K562 (cell line): ENCODE data around the gene HAP1. TPM values are rescaled to one million over a fixed set of nuclear protein-coding genes. Genes with fewer than 3 reads are reported as not detected.

Experiments
- ARID1B ChIP-seq: fragments of 450-650 bp; IDR thresholded peaks from 2 replicates; pipeline ENCODE4 v1.6.1; 2016; ENCODE audit warnings: antibody characterized with exemption, mild to moderate bottlenecking, inconsistent platforms
- ATF7 ChIP-seq: fragments of 450-650 bp; IDR thresholded peaks from 2 replicates; pipeline ENCODE4 v1.7.1; 2014; ENCODE audit warnings: mild to moderate bottlenecking, moderate library complexity
- BRD9 ChIP-seq: fragments of 450-650 bp; IDR thresholded peaks from 2 replicates; pipeline ENCODE4 v1.6.1; 2018; ENCODE audit warnings: low read depth; ENCODE audit not compliant: partially characterized antibody
- ESRRA ChIP-seq: fragments of 450-650 bp; IDR thresholded peaks from 2 replicates; pipeline ENCODE4 v1.6.1; 2014; ENCODE audit warnings: low read depth, mild to moderate bottlenecking, moderate library complexity, borderline replicate concordance
- HDAC3 ChIP-seq: fragments of 450-650 bp; IDR thresholded peaks from 2 replicates; pipeline ENCODE4 v1.6.1; 2018; ENCODE audit warnings: borderline replicate concordance, mild to moderate bottlenecking, moderate library complexity; ENCODE audit not compliant: partially characterized antibody
- RAD21 ChIP-seq, 2 experiments: fragments of 250-450 bp in 1 of 2; fragments of 450-650 bp in 1 of 2; sonication (Bioruptor Pico) in 1 of 2; formaldehyde crosslinking in 1 of 2; IDR thresholded peaks in 1 of 2; conservative IDR thresholded peaks in 1 of 2; 2 replicates each; pipeline versions ENCODE4 v1.4.0 to v1.8.0; 2020 to 2022; ENCODE audit warnings: mild to moderate bottlenecking in 2 of 2, moderate library complexity in 1 of 2
- SMARCE1 ChIP-seq: fragments of 450-650 bp; IDR thresholded peaks from 2 replicates; pipeline ENCODE4 v1.7.1; 2016; ENCODE audit warnings: mild to moderate bottlenecking
- SUPT5H ChIP-seq: fragments of 450-650 bp; IDR thresholded peaks from 2 replicates; pipeline ENCODE4 v1.6.1; 2016
- TCF7L2 ChIP-seq: fragments of 150-350 bp; IDR thresholded peaks from 2 replicates; pipeline ENCODE4 v1.6.1; 2016; ENCODE audit warnings: low read depth, mild to moderate bottlenecking, low read length, moderate library complexity
- TEAD4 ChIP-seq, 2 experiments: sonication (generic) in 1 of 2; formaldehyde crosslinking in 1 of 2; IDR thresholded peaks; 2 replicates each; pipeline versions ENCODE4 v1.6.1 to v1.8.0; 2012 to 2022; ENCODE audit warnings: borderline replicate concordance in 1 of 2, inconsistent platforms in 1 of 2, low read length in 1 of 2, mild to moderate bottlenecking in 1 of 2, missing genetic modification reagents in 1 of 2
- ZNF589 ChIP-seq: fragments of 200-800 bp; sonication (Bioruptor generic); IDR thresholded peaks from 2 replicates; pipeline ENCODE4 v1.6.1; 2016; ENCODE audit warnings: low read depth, missing genetic modification characterization, missing compliant biosample characterization
- polyA plus RNA-seq, 8 experiments: library from polyadenylated mRNA; depleted of rRNA in 4 of 8; stranded (reverse) in 5 of 8; unstranded in 3 of 8; fragments of >200 nt; fragmentation: Nextera tagmentation in 2 of 8; fragmentation: Illumina TruSeq in 1 of 8; extraction: Ambion mirVana in 2 of 8; extraction: Trizol in 1 of 8; gene quantifications; 2 replicates each; pipeline versions ENCODE4 v1.2.1 to v1.2.3, GENCODE V29; 2011 to 2014; ENCODE audit warnings: inconsistent platforms in 1 of 8, missing spikeins in 1 of 8
- total RNA-seq, 7 experiments: library from RNA; depleted of rRNA in 6 of 7; stranded (reverse); fragments of >200 nt in 6 of 7; fragmentation: Illumina TruSeq in 2 of 7; extraction: Trizol in 2 of 7; gene quantifications; 2 replicates each; pipeline versions ENCODE4 v1.2.1 to v1.2.3, GENCODE V29; 2011 to 2021; ENCODE audit warnings: low replicate concordance in 1 of 7
- TF ChIP-seq, protein P1 (sequence below), 2 experiments: fragments of 450-650 bp; IDR thresholded peaks; 2 replicates each; pipeline ENCODE4 v1.6.1; 2016
- TF ChIP-seq, protein P2 (sequence below), 2 experiments: fragments of 450-650 bp in 1 of 2; sonication (generic) in 1 of 2; formaldehyde crosslinking in 1 of 2; IDR thresholded peaks; 2 replicates each; pipeline versions ENCODE4 v1.7.1 to v1.9.0; 2016 to 2022; ENCODE audit warnings: inconsistent platforms in 1 of 2, mild to moderate bottlenecking in 1 of 2, missing genetic modification reagents in 1 of 2

HAP1 gene
- total and polyA plus RNA-seq, 9 of the 15 experiments (the other 6 are each of a cell fraction or from before 2014, with no cell fraction given): under 0.01 to 0.09 (median 0.04) TPM; not detected in 6

DNA sequence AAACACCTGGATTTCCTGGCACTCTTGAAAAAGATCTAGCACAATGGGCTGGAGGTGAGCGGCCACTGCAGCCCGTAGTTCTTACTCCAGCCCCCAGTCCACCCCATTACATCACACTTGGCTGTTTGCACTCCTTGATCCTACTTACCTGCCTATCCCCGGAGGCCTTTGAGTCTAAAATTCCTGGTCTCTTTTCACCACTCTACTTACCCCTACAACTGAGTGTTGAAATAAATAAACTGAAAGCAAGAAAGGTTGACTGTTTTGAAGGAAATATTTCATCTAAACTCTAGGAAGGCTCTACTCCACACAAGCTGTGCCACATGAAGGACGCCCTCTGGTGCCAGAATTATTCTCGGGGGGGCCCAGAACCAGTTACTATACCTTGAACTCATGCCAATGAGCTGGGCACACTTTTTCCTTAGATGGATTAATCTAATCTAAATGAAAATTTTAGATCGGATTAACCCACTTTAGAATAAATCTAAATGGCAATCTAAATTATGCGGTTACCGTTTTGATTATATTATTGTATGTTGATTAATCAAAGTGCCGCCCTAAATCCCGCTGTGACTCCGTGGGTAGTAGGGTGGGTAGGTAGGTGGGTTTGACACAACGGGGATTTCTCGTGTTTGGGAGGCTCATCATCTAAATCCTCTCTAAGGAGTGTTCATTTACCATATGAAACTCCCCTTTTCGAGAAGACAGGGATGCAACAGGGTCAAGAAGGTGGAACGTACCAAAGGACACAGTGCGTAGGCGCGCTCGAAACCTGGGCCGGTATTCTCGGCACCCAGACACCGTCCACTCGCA lies 46.4 kb downstream of the HAP1 start (continued):
- TF ChIP-seq, protein P1, sequence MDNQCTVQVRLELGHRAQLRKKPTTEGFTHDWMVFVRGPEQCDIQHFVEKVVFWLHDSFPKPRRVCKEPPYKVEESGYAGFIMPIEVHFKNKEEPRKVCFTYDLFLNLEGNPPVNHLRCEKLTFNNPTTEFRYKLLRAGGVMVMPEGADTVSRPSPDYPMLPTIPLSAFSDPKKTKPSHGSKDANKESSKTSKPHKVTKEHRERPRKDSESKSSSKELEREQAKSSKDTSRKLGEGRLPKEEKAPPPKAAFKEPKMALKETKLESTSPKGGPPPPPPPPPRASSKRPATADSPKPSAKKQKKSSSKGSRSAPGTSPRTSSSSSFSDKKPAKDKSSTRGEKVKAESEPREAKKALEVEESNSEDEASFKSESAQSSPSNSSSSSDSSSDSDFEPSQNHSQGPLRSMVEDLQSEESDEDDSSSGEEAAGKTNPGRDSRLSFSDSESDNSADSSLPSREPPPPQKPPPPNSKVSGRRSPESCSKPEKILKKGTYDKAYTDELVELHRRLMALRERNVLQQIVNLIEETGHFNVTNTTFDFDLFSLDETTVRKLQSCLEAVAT (IDR thresholded peaks at IDR 0.05): peak in 1 of 2 experiments; percentile 12; a peak in 1 of 4 replicates
- peak; percentile 78 for TF ChIP-seq BRD9
- TF ChIP-seq HDAC3: peak; percentile 42
- TF ChIP-seq RAD21 (CRISPR knock-in tag; conservative IDR thresholded peaks at IDR 0.05 in 1 of 2, IDR thresholded peaks at IDR 0.05 in 1 of 2): peak; percentile 32 to 34
- TF ChIP-seq SUPT5H: no peak
- TF ChIP-seq TCF7L2: peak; percentile 75
- TF ChIP-seq ESRRA: 0 out of 2 replicates have a peak, but pooled peaks have one; percentile 4
- 0 out of 2 replicates have a peak, but pooled peaks have one; percentile 26 for TF ChIP-seq ZNF589 (CRISPR knock-in tag)
- TF ChIP-seq, protein P2, sequence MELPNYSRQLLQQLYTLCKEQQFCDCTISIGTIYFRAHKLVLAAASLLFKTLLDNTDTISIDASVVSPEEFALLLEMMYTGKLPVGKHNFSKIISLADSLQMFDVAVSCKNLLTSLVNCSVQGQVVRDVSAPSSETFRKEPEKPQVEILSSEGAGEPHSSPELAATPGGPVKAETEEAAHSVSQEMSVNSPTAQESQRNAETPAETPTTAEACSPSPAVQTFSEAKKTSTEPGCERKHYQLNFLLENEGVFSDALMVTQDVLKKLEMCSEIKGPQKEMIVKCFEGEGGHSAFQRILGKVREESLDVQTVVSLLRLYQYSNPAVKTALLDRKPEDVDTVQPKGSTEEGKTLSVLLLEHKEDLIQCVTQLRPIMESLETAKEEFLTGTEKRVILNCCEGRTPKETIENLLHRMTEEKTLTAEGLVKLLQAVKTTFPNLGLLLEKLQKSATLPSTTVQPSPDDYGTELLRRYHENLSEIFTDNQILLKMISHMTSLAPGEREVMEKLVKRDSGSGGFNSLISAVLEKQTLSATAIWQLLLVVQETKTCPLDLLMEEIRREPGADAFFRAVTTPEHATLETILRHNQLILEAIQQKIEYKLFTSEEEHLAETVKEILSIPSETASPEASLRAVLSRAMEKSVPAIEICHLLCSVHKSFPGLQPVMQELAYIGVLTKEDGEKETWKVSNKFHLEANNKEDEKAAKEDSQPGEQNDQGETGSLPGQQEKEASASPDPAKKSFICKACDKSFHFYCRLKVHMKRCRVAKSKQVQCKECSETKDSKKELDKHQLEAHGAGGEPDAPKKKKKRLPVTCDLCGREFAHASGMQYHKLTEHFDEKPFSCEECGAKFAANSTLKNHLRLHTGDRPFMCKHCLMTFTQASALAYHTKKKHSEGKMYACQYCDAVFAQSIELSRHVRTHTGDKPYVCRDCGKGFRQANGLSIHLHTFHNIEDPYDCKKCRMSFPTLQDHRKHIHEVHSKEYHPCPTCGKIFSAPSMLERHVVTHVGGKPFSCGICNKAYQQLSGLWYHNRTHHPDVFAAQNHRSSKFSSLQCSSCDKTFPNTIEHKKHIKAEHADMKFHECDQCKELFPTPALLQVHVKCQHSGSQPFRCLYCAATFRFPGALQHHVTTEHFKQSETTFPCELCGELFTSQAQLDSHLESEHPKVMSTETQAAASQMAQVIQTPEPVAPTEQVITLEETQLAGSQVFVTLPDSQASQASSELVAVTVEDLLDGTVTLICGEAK (IDR thresholded peaks at IDR 0.05): peak; percentile 41; the same call in 1 of the 2 replicates
- TF ChIP-seq, protein P2 (CRISPR knock-in tag; IDR thresholded peaks at IDR 0.05): no peak
- peak; percentile 68; the same call in 1 of the 2 replicates for TF ChIP-seq ATF7
- 0 out of 2 replicates have a peak, but pooled peaks have one; percentile 26 for TF ChIP-seq SMARCE1
- 0 out of 2 replicates have a peak, but pooled peaks have one; percentile 12 for TF ChIP-seq ARID1B
- TF ChIP-seq TEAD4 (IDR thresholded peaks at IDR 0.05; ENCODE audit: low read length): peak; percentile 4; the same call in 1 of the 2 replicates
- TF ChIP-seq TEAD4 (CRISPR knock-in tag; IDR thresholded peaks at IDR 0.05; ENCODE audit: borderline replicate concordance): no peak
